Mesendoderm (in vitro differentiated cells): ENCODE results near the gene RAC2.

ENCODE experiments used
- DNase-seq: peaks from one replicate; pipeline ENCODE4 v3.0.0; 2013
- H2AK5ac ChIP-seq: 2 replicates; pipeline ENCODE4 v1.6.1; 2013; ENCODE audit warnings: low read length, inconsistent platforms
- H2BK120ac ChIP-seq: 2 replicates; pipeline ENCODE4 v1.6.1; 2013; ENCODE audit warnings: low read depth, mild to moderate bottlenecking, low read length, moderate library complexity, mixed read lengths
- H2BK15ac ChIP-seq: replicated peaks from 2 replicates; pipeline ENCODE4 v1.6.1; 2013; ENCODE audit warnings: low read depth, mild to moderate bottlenecking, moderate library complexity
- H2BK5ac ChIP-seq: 2 replicates; pipeline ENCODE4 v1.6.1; 2013; ENCODE audit warnings: low read length, inconsistent platforms
- H3K18ac ChIP-seq: 2 replicates; pipeline ENCODE4 v1.6.1; 2013; ENCODE audit warnings: mild to moderate bottlenecking, low read length, mixed read lengths
- H3K23ac ChIP-seq: one replicate; pipeline ENCODE4 v1.6.1; 2013; ENCODE audit warnings: low read length
- H3K27ac ChIP-seq: 2 replicates; pipeline ENCODE4 v1.5.1; 2013; ENCODE audit warnings: low read depth, mild to moderate bottlenecking, inconsistent platforms, low read length, moderate library complexity
- H3K27me3 ChIP-seq: 2 replicates; pipeline ENCODE4 v1.6.1; 2013; ENCODE audit warnings: low read length, control low read depth, mild to moderate bottlenecking, inconsistent platforms; ENCODE audit not compliant: insufficient read depth, poor library complexity
- H3K36me3 ChIP-seq: 2 replicates; pipeline ENCODE4 v1.6.1; 2013; ENCODE audit warnings: low read length, inconsistent platforms; ENCODE audit not compliant: control insufficient read depth, insufficient read depth
- H3K4ac ChIP-seq: one replicate; pipeline ENCODE4 v1.6.1; 2013; ENCODE audit warnings: low read depth, mild to moderate bottlenecking, low read length, moderate library complexity
- H3K4me1 ChIP-seq: 2 replicates; pipeline ENCODE4 v1.6.1; 2013; ENCODE audit warnings: low read depth, low read length, inconsistent platforms; ENCODE audit not compliant: control insufficient read depth
- H3K4me2 ChIP-seq: 2 replicates; pipeline ENCODE4 v1.6.1; 2013; ENCODE audit warnings: low read length
- H3K4me3 ChIP-seq: 2 replicates; pipeline ENCODE4 v1.5.1; 2013; ENCODE audit warnings: mild to moderate bottlenecking, low read length
- H3K56ac ChIP-seq: one replicate; pipeline ENCODE4 v1.6.1; 2013; ENCODE audit warnings: low read length
- H3K79me1 ChIP-seq: 2 replicates; pipeline ENCODE4 v1.6.1; 2013; ENCODE audit warnings: low read length, inconsistent platforms
- H3K79me2 ChIP-seq: 2 replicates; pipeline ENCODE4 v1.6.1; 2013; ENCODE audit warnings: mild to moderate bottlenecking, low read length; ENCODE audit not compliant: control insufficient read depth, insufficient read depth
- H3K9ac ChIP-seq: 2 replicates; pipeline ENCODE4 v1.6.1; 2013; ENCODE audit warnings: low read length, inconsistent platforms
- H4K5ac ChIP-seq: one replicate; pipeline ENCODE4 v1.6.1; 2013; ENCODE audit warnings: low read length
- H4K8ac ChIP-seq: one replicate; pipeline ENCODE4 v1.6.1; 2013; ENCODE audit warnings: low read depth, mild to moderate bottlenecking, control low read depth, low read length, moderate library complexity
- WGBS: extraction: QIAGEN DNeasy Blood & Tissue Kit; methylation state at CpG from one replicate; pipeline ENCODE4 v1.1.7; 2013; ENCODE audit warnings: low lambda C conversion rate, missing lambda C conversion rate; ENCODE audit not compliant: insufficient coverage; ENCODE audit errors: extremely low coverage; 5-methylcytosine and 5-hydroxymethylcytosine counted together

RAC2 gene

GRCh38 chr22:37289156-37289735 lies 45.2 kb upstream of the RAC2 start:
- H3K56ac ChIP-seq: no peak overlapping the region
- no peak overlapping the region for H2AK5ac ChIP-seq
- no peaks in the 10 kb centered on the region for H3K27me3 ChIP-seq
- no peak overlapping the region for H3K18ac ChIP-seq
- no peaks in the 10 kb centered on the region for H3K4me1 ChIP-seq
- no peak overlapping the region for H3K4me3 ChIP-seq
- H3K79me1 ChIP-seq: no peaks in the 10 kb centered on the region
- WGBS: no CpG with 5 or more reads among the region's 7 CpGs
- H2BK5ac ChIP-seq: no peak overlapping the region
- H3K79me2 ChIP-seq: no peaks in the 10 kb centered on the region
- H2BK120ac ChIP-seq: no peak overlapping the region
- H4K8ac ChIP-seq: no peak overlapping the region
- H3K36me3 ChIP-seq: no peaks in the 10 kb centered on the region
- H3K4me2 ChIP-seq: no peak overlapping the region
- H3K9ac ChIP-seq: no peak overlapping the region
- no peak overlapping the region for H3K23ac ChIP-seq
- H4K5ac ChIP-seq: no peak overlapping the region
- H2BK15ac ChIP-seq: no peak overlapping the region
- H3K4ac ChIP-seq: no peak overlapping the region
- DNase-seq: no peak
- H3K27ac ChIP-seq: no peak overlapping the region

GRCh38 chr22:37288521-37288920 lies 44.5 kb upstream of the RAC2 start:
- H2AK5ac ChIP-seq: no peak overlapping the region
- WGBS: no CpG with 5 or more reads among the region's 7 CpGs
- no peak for DNase-seq

GRCh38 chr22:37287550-37287951 lies 43.5 kb upstream of the RAC2 start:
- no peak overlapping the region for H3K9ac ChIP-seq
- no peak overlapping the region for H3K23ac ChIP-seq
- H3K27ac ChIP-seq: no peak overlapping the region
- H3K18ac ChIP-seq: no peak overlapping the region
- no peak overlapping the region for H3K4ac ChIP-seq
- no peak overlapping the region for H3K4me3 ChIP-seq
- no peaks in the 10 kb centered on the region for H3K79me1 ChIP-seq
- H3K4me2 ChIP-seq: no peak overlapping the region
- no peaks in the 10 kb centered on the region for H3K36me3 ChIP-seq
- H3K27me3 ChIP-seq: no peaks in the 10 kb centered on the region
- no peak overlapping the region for H2BK120ac ChIP-seq
- no peaks in the 10 kb centered on the region for H3K79me2 ChIP-seq
- H3K56ac ChIP-seq: no peak overlapping the region
- no peak overlapping the region for H4K8ac ChIP-seq
- H4K5ac ChIP-seq: no peak overlapping the region
- no CpG with 5 or more reads among the region's 10 CpGs for WGBS
- H2BK15ac ChIP-seq: no peak overlapping the region
- no peak overlapping the region for H2BK5ac ChIP-seq
- H2AK5ac ChIP-seq: no peak overlapping the region
- no peaks in the 10 kb centered on the region for H3K4me1 ChIP-seq
- DNase-seq: no peak

More at GRCh38 chr22:37288521-37288920, 44.5 kb upstream of the RAC2 start:
- Histone ChIP-seq H3K4me2 (no peak overlapping the region), H3K4me1 (no peaks in the 10 kb centered on the region), H3K36me3 (no peaks in the 10 kb centered on the region), H3K27ac (no peak overlapping the region), H3K27me3 (no peaks in the 10 kb centered on the region), H3K4ac (no peak overlapping the region), H2BK15ac (no peak overlapping the region), H3K4me3 (no peak overlapping the region), H2BK120ac (no peak overlapping the region), H3K56ac (no peak overlapping the region), H3K18ac (no peak overlapping the region), H3K23ac (no peak overlapping the region), H4K5ac (no peak overlapping the region), H3K79me1 (no peaks in the 10 kb centered on the region), H3K79me2 (no peaks in the 10 kb centered on the region), H3K9ac (no peak overlapping the region), H4K8ac (no peak overlapping the region), H2BK5ac (no peak overlapping the region)

GRCh38 chr22:37285937-37286336 lies 41.9 kb upstream of the RAC2 start:
- Histone ChIP-seq H3K79me1 (no peaks in the 10 kb centered on the region), H4K8ac (no peak overlapping the region), H3K18ac (no peak overlapping the region), H3K23ac (no peak overlapping the region), H3K4me1 (no peaks in the 10 kb centered on the region), H3K56ac (no peak overlapping the region), H4K5ac (no peak overlapping the region), H3K9ac (no peak overlapping the region), H2BK120ac (no peak overlapping the region), H2BK15ac (no peak overlapping the region), H3K27ac (no peak overlapping the region), H3K79me2 (no peaks in the 10 kb centered on the region), H2BK5ac (no peak overlapping the region), H3K4me3 (no peak overlapping the region), H3K27me3 (no peaks in the 10 kb centered on the region), H3K36me3 (no peaks in the 10 kb centered on the region), H2AK5ac (no peak overlapping the region), H3K4me2 (no peak overlapping the region), H3K4ac (no peak overlapping the region)
- no CpG with 5 or more reads among the region's 10 CpGs for WGBS
- DNase-seq: no peak

GRCh38 chr22:37284805-37285355 lies 40.8 kb upstream of the RAC2 start:
- Histone ChIP-seq H3K27me3 (no peaks in the 10 kb centered on the region), H2BK15ac (no peak overlapping the region), H3K4me2 (no peak overlapping the region), H3K27ac (no peak overlapping the region), H3K4me1 (no peaks in the 10 kb centered on the region), H3K79me2 (no peaks in the 10 kb centered on the region), H4K8ac (no peak overlapping the region), H2AK5ac (no peak overlapping the region), H4K5ac (no peak overlapping the region), H3K56ac (peak overlapping the region; percentile 42), H3K36me3 (no peaks in the 10 kb centered on the region), H3K4me3 (no peak overlapping the region), H2BK120ac (no peak overlapping the region), H3K23ac (no peak overlapping the region), H3K18ac (no peak overlapping the region), H3K79me1 (no peaks in the 10 kb centered on the region), H2BK5ac (no peak overlapping the region), H3K4ac (no peak overlapping the region), H3K9ac (no peak overlapping the region)
- DNase-seq: no peak
- no CpG with 5 or more reads among the region's 14 CpGs for whole genome bisulfite sequencing
